RWPE2 (cell line): ENCODE data around the gene SLA2.
A peak's percentile ranks its signal among the peaks of the same experiment; 100 is the strongest.
"Not testable (repeated sequence)": the region's sequence is repeated elsewhere in the genome, so short reads cannot be mapped to it uniquely, and the experiment has no call there.

Experiments used
- ATAC-seq: fragments of 200-7000 bp; cut with Tn5 transposase; 3 replicates; pipeline ENCODE4 v1.9.1; 2021; ENCODE audit warnings: low read depth
- DNase-seq: peaks from one replicate; pipeline ENCODE4 v3.0.0-alpha.2; 2020; ENCODE audit warnings: low spot score
- H3K27ac ChIP-seq: fragments of 450-650 bp; 2 replicates; pipeline ENCODE4 v1.5.1; 2017; ENCODE audit warnings: mild to moderate bottlenecking; ENCODE audit not compliant: poor library complexity, severe bottlenecking
- H3K27me3 ChIP-seq: fragments of 250-450 bp; sonication (Bioruptor Pico); 2 replicates; pipeline ENCODE4 v1.5.1; 2021; ENCODE audit warnings: mild to moderate bottlenecking, moderate library complexity; ENCODE audit not compliant: insufficient read depth, poor library complexity, severe bottlenecking
- H3K36me3 ChIP-seq: fragments of 250-450 bp; sonication (Bioruptor Pico); 2 replicates; pipeline ENCODE4 v1.5.1; 2020; ENCODE audit warnings: low read depth, mild to moderate bottlenecking, moderate library complexity
- H3K4me1 ChIP-seq: fragments of 250-450 bp; sonication (Bioruptor Pico); 2 replicates; pipeline ENCODE4 v1.5.1; 2021; ENCODE audit warnings: mild to moderate bottlenecking, moderate library complexity; ENCODE audit not compliant: insufficient read depth, poor library complexity, severe bottlenecking
- H3K4me3 ChIP-seq: fragments of 250-450 bp; sonication (Bioruptor Pico); 2 replicates; pipeline ENCODE4 v1.5.1; 2021; ENCODE audit warnings: mild to moderate bottlenecking, moderate library complexity; ENCODE audit not compliant: severe bottlenecking
- H3K9me3 ChIP-seq: fragments of 250-450 bp; sonication (Bioruptor Pico); 2 replicates; pipeline ENCODE4 v1.5.1; 2021; ENCODE audit warnings: mild to moderate bottlenecking, moderate library complexity; ENCODE audit not compliant: severe bottlenecking
- CTCF ChIP-seq: fragments of 450-650 bp; IDR thresholded peaks from one replicate; pipeline ENCODE4 v1.5.1; 2017; ENCODE audit warnings: mild to moderate bottlenecking, moderate library complexity; ENCODE audit not compliant: poor library complexity, severe bottlenecking

The SLA2 gene

DNA sequence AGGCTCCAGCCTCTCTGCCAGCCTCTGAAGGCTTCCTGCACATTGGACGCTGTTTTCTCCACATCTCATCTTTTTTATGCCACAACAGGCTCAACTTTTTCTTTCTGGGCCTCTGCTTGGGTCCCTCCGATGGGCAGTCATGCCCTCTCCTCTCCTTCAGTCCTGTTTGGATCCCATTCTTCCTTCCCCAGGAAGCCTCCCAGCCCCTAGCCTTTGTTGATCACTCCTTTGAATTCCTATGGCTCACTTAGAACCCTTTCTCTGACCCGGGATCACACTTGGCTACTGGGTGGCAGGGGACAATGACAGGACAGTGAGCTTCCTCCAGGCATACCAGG is 4.5 kb downstream of the SLA2 start:
- no peaks in the 10 kb centered on the region for H3K36me3 ChIP-seq
- H3K4me1 ChIP-seq = peaks cover 5% of the 10 kb centered on the region
- no peaks in the 10 kb centered on the region for H3K27me3 ChIP-seq
- no peak for DNase-seq
- no peak overlapping the region for H3K4me3 ChIP-seq
- H3K9me3 ChIP-seq = no peaks in the 10 kb centered on the region
- ATAC-seq = no peak
- TF ChIP-seq CTCF = no peak
- H3K27ac ChIP-seq = no peak overlapping the region

- not testable (repeated sequence) for DNase-seq, ATAC-seq, H3K4me3 ChIP-seq, H3K9me3 ChIP-seq, H3K27me3 ChIP-seq, H3K36me3 ChIP-seq, H3K4me1 ChIP-seq, H3K27ac ChIP-seq
These were observed 7.1 kb downstream of the SLA2 start for GRCh38 chr20:36638876-36639400.

DNA sequence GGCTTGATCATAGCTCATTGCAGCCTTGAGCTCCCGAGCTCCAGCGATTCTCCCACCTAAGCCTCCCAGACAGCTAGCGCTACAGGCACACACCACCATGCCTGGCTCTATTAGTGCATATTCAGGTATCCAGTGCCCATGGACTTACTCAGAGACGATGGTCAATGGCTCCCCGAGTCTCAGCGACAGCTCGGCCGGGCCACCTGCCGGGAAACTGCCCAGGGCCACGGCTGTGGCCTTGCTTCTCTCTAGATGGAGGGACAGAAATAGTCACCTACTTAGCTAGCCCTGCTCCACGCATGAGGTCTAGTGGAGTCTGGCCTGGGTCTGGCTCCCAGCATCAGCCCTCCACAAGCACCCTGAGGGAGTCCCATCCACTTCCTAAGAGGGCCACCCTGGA is 11.7 kb downstream of the SLA2 start:
- no peaks in the 10 kb centered on the region for H3K36me3 ChIP-seq
- no peak for DNase-seq

DNA sequence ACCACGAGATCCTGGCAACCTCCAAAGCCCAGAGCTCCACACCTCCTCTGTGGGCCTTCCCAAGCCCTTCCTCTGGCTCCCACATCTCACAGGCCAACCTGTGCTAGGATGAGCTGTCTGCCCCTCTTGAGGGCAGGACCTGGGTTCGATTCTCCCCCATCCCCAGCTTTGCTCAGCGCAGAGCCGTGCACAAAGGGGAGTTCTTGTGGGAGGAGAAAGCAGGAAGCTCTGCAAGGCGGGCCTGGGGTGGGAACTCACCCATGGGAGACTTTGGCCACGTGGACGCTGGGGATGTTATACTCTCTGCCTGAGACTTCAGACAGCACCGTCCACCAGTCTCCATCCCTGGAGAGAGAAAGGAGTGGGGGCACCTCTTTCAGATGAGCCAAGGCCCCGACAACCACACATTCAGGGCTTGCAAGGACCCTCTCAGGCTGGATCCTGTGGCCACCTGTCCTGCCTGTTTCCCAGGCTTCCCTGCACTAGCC is 12.7 kb downstream of the SLA2 start:
- H3K9me3 ChIP-seq = no peaks in the 10 kb centered on the region
- H3K36me3 ChIP-seq = no peaks in the 10 kb centered on the region
- H3K27me3 ChIP-seq = no peaks in the 10 kb centered on the region
- no peak overlapping the region for H3K27ac ChIP-seq
- TF ChIP-seq CTCF = no peak
- H3K4me1 ChIP-seq = no peaks in the 10 kb centered on the region
- H3K4me3 ChIP-seq = no peak overlapping the region
- DNase-seq (no peak), ATAC-seq (no peak)

More for the DNA sequence above, 11.7 kb downstream of the SLA2 start:
- Histone ChIP-seq H3K27ac (no peak overlapping the region), H3K27me3 (no peaks in the 10 kb centered on the region), H3K4me3 (no peak overlapping the region), H3K9me3 (no peaks in the 10 kb centered on the region), H3K4me1 (no peaks in the 10 kb centered on the region)
- no peak for TF ChIP-seq CTCF
- no peak for ATAC-seq

DNA sequence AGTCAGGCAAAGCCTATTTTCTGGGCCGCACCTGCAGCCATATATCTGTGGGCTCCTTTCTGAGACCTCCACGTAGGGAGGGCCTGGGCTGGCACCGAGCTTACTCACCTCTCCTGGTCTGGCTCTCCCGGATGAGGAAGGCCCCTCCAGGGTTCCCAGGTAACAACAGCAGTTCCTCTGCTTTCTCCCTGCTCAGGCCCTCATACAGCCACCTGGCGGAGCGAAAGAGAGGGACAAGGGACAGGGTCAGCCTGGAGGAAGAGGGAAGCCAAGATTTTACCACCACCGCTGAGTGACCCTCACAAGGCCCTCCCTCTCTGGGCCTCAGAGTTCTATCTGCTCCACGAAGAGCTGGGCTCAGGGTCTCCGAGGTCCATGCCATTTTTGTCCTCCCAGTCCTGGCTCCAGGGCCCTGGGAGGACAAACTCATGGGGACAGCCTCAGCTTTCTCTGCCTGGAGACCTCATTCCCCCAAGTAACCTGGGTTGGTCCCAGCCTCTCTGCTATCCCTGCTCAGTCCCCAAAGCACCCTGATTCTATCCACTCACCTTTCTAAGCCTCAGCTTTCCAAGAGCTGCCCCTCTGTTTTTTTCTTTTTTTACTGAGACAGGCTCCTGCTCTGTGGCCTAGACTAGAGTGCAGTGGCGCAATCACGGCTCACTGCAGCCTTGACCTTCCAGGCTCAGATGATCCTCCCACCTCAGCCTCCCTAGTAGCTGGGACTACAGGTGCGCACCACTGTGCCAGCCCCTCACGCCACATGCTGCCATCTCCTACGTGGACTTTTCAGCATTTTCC is 13.3 kb downstream of the SLA2 start:
- TF ChIP-seq CTCF = no peak
- no peak overlapping the region for H3K27ac ChIP-seq
- no peaks in the 10 kb centered on the region for H3K36me3 ChIP-seq
- ATAC-seq (0 out of 3 replicates have a peak, but pooled peaks have one; percentile 4), DNase-seq (no peak)
- H3K27me3 ChIP-seq = no peaks in the 10 kb centered on the region
- H3K9me3 ChIP-seq = no peaks in the 10 kb centered on the region
- no peaks in the 10 kb centered on the region for H3K4me1 ChIP-seq
- no peak overlapping the region for H3K4me3 ChIP-seq
